Urothelium cell line (cell line): ENCODE results near the gene RHOC.

Source experiments
- DNase-seq: peaks from one replicate; pipeline ENCODE4 v3.0.0; 2011; ENCODE audit warnings: low spot score, mixed read lengths
- FAIRE-seq: peaks from 2 replicates; lab custom pipeline; 2011; peaks lifted over from hg19 to GRCh38; lab: Jason Lieb, UNC

The RHOC gene

DNA sequence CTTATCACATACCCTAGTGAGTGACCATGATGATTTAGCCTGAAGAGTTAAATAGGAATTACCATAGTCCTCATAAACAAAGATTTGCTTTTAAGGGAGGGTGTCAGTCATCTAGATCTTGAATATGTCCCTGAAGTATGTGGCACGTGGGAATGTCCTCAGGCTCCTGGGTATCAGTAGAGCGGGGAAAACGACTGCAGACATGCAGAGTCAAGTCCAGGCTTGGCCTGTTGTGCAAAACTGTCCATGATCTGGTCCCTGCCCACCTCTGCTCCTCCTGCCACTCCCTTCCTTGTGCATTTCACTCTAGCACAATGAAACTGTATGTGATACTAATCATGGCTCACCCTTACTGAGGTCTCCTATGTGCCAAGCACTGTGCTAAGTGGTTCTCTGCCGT, 19.6 kb downstream of the RHOC start:
- DNase-seq = no peak
- no peak for FAIRE-seq

- FAIRE-seq (no peak), DNase-seq (no peak)
These were observed 20.1 kb downstream of the RHOC start for GRCh38 chr1:112686835-112687234.

DNA sequence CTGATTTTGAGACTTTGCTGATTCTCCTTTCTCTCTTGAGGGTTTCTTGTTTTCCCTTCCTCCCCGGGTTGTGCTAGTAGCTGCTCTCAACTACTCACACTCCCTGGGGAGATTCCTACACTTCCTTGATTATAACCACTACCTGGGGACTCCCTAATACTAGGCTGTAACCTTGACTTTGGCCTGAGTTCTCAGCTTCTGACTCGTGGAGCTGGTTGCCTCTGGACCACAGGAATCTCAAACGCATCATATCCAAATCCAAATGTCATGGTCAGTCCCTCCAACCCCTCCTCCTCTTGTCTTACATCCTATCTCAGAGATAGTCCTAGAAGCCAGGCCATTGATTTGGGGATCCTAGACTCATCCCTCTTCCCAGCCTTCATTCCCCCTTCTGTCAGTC, 20.5 kb downstream of the RHOC start:
- DNase-seq (no peak), FAIRE-seq (no peak)

DNA sequence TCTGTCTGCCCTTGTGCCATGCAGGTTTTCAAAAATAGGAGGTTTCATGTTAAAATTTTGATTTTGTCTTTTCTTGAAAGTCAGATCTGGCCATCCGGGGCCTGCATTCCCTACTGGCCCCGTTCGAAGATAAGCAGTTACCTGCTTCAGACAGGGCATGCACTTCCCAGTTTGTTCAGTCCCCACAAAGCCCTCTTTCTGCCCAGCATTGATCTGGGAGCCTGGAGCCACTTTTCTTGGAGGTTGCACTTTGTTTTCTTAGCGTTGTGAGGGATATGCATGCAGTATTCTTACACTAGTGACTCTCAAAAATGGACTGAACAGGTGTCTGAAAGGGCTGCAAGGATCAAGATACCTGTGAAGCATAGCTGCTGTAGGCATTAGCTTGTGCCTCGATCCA, 21.0 kb downstream of the RHOC start:
- DNase-seq (no peak), FAIRE-seq (no peak)

GRCh38 chr1:112678605-112679004, 28.3 kb downstream of the RHOC start:
- DNase-seq (no peak), FAIRE-seq (no peak)

- DNase-seq = no peak
- no peak for FAIRE-seq
These were observed 29.4 kb downstream of the RHOC start for GRCh38 chr1:112677501-112677900.

DNA sequence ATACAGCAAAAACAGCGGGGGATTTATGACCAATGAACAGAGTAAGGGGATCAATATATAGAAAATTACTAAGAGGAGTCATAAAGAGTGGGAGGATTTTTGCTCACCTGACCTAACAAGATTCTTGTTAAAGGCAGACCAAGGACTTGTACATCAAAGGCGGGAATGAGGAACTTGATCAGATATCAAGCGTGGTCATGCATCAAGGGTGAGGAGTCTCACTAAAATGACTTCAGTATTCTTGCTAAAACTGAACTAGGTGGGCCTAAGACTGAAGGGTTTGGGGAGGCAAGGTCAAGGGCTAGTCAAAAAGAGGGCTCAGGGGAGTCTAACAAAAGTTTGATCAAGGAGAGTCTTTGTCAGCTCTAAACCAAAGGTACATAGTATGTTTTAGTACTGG, 30.4 kb downstream of the RHOC start:
- no peak for DNase-seq
- no peak for FAIRE-seq

DNA sequence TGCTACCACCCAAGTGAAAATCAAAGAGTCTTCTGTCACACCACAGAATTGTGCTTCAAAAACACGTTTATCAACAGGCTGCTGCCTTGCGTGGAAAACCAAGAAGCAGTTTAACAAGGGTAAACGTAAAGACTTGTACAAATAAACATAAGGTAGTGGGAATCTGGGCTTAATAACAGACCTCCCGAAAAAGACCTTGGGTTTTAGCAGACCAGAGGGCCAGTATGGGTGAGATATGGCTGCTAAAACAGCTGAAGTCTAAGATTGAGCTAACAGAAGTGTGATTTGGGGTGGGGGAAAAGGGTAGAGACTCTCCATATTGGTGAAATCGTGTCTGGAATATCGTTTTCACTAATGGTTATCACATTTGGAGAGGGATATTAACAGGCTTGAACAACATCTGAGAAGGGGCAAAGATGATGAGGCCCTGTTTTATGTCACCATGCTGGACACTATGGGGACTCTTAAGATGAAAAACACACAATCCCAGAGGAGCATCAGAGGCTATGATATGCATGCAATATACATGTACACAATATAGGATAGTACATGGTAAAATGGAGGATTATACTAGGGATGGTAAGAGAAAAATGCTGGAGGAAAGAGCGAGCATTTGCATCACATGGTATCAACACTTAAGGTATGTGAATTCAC, 31.1 kb downstream of the RHOC start:
- no peak for FAIRE-seq
- DNase-seq = no peak

- peak; percentile 78 for DNase-seq
- no peak for FAIRE-seq
These were observed 31.8 kb downstream of the RHOC start for GRCh38 chr1:112674986-112675727.

- peak; percentile 82 for DNase-seq
- no peak for FAIRE-seq
These were observed 32.4 kb downstream of the RHOC start, which contains the start of gene MOV10 for GRCh38 chr1:112674440-112674985. Gene MOV10 (plus strand): TSS chr1:112674659. CDS start chr1:112674913, 254 bp downstream.

DNA sequence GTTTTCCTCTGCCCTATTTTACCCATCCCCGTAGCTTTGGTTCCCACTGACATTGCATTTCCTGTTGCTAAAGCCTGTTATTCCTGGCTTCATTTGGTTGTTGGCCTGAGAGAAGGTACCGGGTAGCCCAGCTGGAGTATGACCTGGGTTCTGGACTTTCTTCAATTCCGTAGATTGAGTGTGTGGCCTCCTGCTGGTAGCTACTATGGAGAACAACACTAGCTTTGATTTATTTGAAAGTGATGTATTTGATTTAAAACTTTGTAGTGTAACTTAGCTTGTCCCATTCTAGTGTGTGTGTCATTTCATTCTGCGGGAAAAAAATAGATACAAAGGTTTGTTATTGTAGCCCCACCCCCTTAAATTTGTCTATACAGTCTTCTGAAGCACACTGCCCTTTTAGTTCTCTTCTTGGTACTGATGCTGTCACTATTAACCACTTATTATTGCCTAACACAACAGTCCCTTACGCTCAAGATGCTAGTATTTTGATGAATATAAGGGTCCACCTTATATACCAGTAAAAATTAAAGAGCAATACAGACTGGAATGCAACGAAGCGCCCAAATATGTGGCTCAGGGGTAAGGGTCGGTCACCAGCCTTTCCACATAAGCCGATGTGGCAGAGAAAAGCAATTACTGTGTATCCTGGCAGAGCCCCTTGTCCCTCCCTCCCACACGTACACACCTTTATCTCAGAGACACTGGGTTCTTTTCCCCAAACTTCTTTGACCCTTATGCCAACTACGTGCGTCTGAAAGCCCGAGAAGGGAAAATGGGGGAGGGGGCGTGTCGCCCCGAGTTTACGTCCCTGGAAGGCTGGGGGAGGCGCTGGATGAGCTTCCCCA, 33.1 kb downstream of the RHOC start:
- DNase-seq (peak; percentile 42), FAIRE-seq (no peak)

GRCh38 chr1:112672842-112673241, 34.1 kb downstream of the RHOC start:
- FAIRE-seq = no peak
- no peak for DNase-seq

GRCh38 chr1:112672009-112672408, 34.9 kb downstream of the RHOC start:
- no peak for FAIRE-seq
- no peak for DNase-seq

GRCh38 chr1:112666946-112667345, 40.0 kb downstream of the RHOC start:
- DNase-seq (no peak), FAIRE-seq (no peak)

DNA sequence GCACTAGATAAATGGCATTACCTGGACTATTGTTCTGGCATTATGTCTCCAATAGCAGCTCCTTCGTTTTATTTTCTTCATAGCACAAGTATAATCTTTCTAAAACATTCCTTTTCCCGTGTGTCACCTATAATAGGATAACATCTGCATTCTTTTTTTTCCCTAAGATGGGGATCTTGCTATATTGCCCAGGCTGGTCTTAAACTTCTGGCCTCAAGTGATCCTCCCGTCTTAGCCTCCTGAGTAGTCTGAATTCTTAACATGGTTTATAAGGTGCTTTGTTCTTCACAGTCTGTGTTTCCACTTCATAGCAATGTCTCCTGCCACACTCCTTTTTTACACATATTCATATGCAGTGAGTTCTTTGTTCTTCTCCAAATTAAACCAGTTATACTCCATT, 41.1 kb downstream of the RHOC start:
- DNase-seq (no peak), FAIRE-seq (no peak)

- DNase-seq (no peak), FAIRE-seq (no peak)
These were observed 55.7 kb downstream of the RHOC start for GRCh38 chr1:112651205-112651604.
